Measurements from ENCODE around the gene ESR2. TPM values are rescaled to one million over a fixed set of nuclear protein-coding genes. Genes with fewer than 3 reads are reported as not detected.
A peak's percentile ranks its signal among the peaks of the same experiment; 100 is the strongest.

ESR2 gene
- total and polyA plus RNA-seq, 2 donors (not counting 3 experiments of a cell fraction or from before 2014, with no cell fraction given) = 0.10 to 0.58 TPM

- peak overlapping the region; percentile 13 for H3K27ac ChIP-seq (ENCODE audit: insufficient read depth, low read depth, low read length)
- no peak overlapping the region for H2AFZ ChIP-seq (ENCODE audit: low read depth, low read length)
- H4K20me1 ChIP-seq (replicated peaks; ENCODE audit: control insufficient read depth, extremely low read depth, insufficient read depth, low read length) = no peaks in the 10 kb centered on the region
- no peaks in the 10 kb centered on the region for H3K9me3 ChIP-seq (replicated peaks; ENCODE audit: control insufficient read depth, insufficient read depth, low read length)
- H3K36me3 ChIP-seq (ENCODE audit: control insufficient read depth in 2 of 2, extremely low read depth in 1 of 2, insufficient read depth in 2 of 2, low read length in 2 of 2) = peaks cover 0 to 3% of the 10 kb centered on the region in 2 experiments
- dilution Hi-C loops (cut with MboI; ENCODE audit: extremely low pct_ligation_motif_present, low sequenced_read_pairs) (no loop called here), intact Hi-C loops (cut with micrococcal nuclease) (no loop called here)
- no peak overlapping the region for H3K9ac ChIP-seq (replicated peaks; ENCODE audit: extremely low read depth, insufficient read depth, low read length)
- no peaks in the 10 kb centered on the region for H3K9me1 ChIP-seq (replicated peaks; ENCODE audit: control insufficient read depth, extremely low read depth, insufficient read depth, low read length)
- no peaks in the 10 kb centered on the region for H3K79me2 ChIP-seq (ENCODE audit: control insufficient read depth, insufficient read depth, low read length)
- ChIA-PET POLR2A (no interaction called here), CTCF (interaction anchor here (1.6 kb wide), 1 partner anchor 104 kb away, joined by 5 read pairs; no protein-coding TSS in a partner anchor)
- DNase-seq (ENCODE audit: low read depth, low spot score) (peak; percentile 79), FAIRE-seq (peak; percentile 68)
- no peak overlapping the region for H3K4me2 ChIP-seq (ENCODE audit: insufficient read depth, low read length)
- no peak for TF ChIP-seq CTCF (IDR thresholded peaks at IDR 0.05; ENCODE audit: extremely low read depth in 1 of 2, insufficient read depth in 1 of 2, low read depth in 1 of 2, low read length in 2 of 2)
- TF ChIP-seq JUN (IDR thresholded peaks at IDR 0.05; ENCODE audit: borderline replicate concordance, insufficient read depth, insufficient read length, low read depth) = peak; percentile 62
- no peak for TF ChIP-seq MAX (IDR thresholded peaks at IDR 0.05; ENCODE audit: insufficient read depth, insufficient read length)
- TF ChIP-seq FOS (IDR thresholded peaks at IDR 0.05; ENCODE audit: borderline replicate concordance, insufficient read depth, low read length) = peak; percentile 68
- H3K4me1 ChIP-seq (ENCODE audit: control insufficient read depth, extremely low read depth, insufficient read depth, low read length) = no peaks in the 10 kb centered on the region
- no peaks in the 10 kb centered on the region for H3K27me3 ChIP-seq (ENCODE audit: control insufficient read depth in 2 of 2, insufficient read depth in 2 of 2, low read length in 2 of 2)
- no TSS peak for BruUV-seq (replicated peaks)
- H3K4me3 ChIP-seq (replicated peaks in 1 of 3; ENCODE audit: insufficient read depth in 1 of 3, low read depth in 1 of 3, low read length in 3 of 3) = no peak overlapping the region
These were observed 102.4 kb downstream of the ESR2 start for GRCh38 chr14:64191756-64192155.

- intact Hi-C loops (cut with micrococcal nuclease) = no loop called here
- FAIRE-seq (no peak), DNase-seq (ENCODE audit: low read depth, low spot score) (no peak)
- TF ChIP-seq FOS (IDR thresholded peaks at IDR 0.05; ENCODE audit: borderline replicate concordance, insufficient read depth, low read length) (no peak), MAX (IDR thresholded peaks at IDR 0.05; ENCODE audit: insufficient read depth, insufficient read length) (no peak), POLR2AphosphoS5 (IDR thresholded peaks at IDR 0.05; ENCODE audit: insufficient read depth, low read depth, low read length) (no peak), POLR2A (IDR thresholded peaks at IDR 0.05; ENCODE audit: low read depth, low read length) (no peak), GATA2 (IDR thresholded peaks at IDR 0.05; ENCODE audit: insufficient read depth, insufficient read length, low read depth, low read length) (no peak), CTCF (IDR thresholded peaks at IDR 0.05; ENCODE audit: extremely low read depth in 1 of 2, insufficient read depth in 1 of 2, low read depth in 1 of 2, low read length in 2 of 2) (no peak), MYC (IDR thresholded peaks at IDR 0.05; ENCODE audit: low read depth, low read length) (no peak), JUN (IDR thresholded peaks at IDR 0.05; ENCODE audit: borderline replicate concordance, insufficient read depth, insufficient read length, low read depth) (no peak), EZH2 (IDR thresholded peaks at IDR 0.05; ENCODE audit: borderline replicate concordance, low read depth, low read length, severe bottlenecking) (no peak)
- no peaks in the 10 kb centered on the region for H4K20me1 ChIP-seq (replicated peaks; ENCODE audit: control insufficient read depth, extremely low read depth, insufficient read depth, low read length)
- no peak overlapping the region for H3K9ac ChIP-seq (replicated peaks; ENCODE audit: extremely low read depth, insufficient read depth, low read length)
- no peak overlapping the region for H3K4me2 ChIP-seq (ENCODE audit: insufficient read depth, low read length)
- no peaks in the 10 kb centered on the region for H3K9me1 ChIP-seq (replicated peaks; ENCODE audit: control insufficient read depth, extremely low read depth, insufficient read depth, low read length)
- H2AFZ ChIP-seq (ENCODE audit: low read depth, low read length) = no peak overlapping the region
- ChIA-PET POLR2A (no interaction called here), CTCF (interaction anchor here (1.4 kb wide), 2 partner anchors 10 to 18 kb away, joined by 3 read pairs; no protein-coding TSS in a partner anchor)
- peaks cover 0 to 3% of the 10 kb centered on the region in 2 experiments for H3K36me3 ChIP-seq (ENCODE audit: control insufficient read depth in 2 of 2, extremely low read depth in 1 of 2, insufficient read depth in 2 of 2, low read length in 2 of 2)
- no TSS peak for BruUV-seq (replicated peaks)
- H3K4me1 ChIP-seq (ENCODE audit: control insufficient read depth, extremely low read depth, insufficient read depth, low read length) = no peaks in the 10 kb centered on the region
- no peaks in the 10 kb centered on the region for H3K79me2 ChIP-seq (ENCODE audit: control insufficient read depth, insufficient read depth, low read length)
- H3K27me3 ChIP-seq (ENCODE audit: control insufficient read depth in 2 of 2, insufficient read depth in 2 of 2, low read length in 2 of 2) = no peaks in the 10 kb centered on the region
- no peak overlapping the region for H3K27ac ChIP-seq (ENCODE audit: insufficient read depth, low read depth, low read length)
- no peak overlapping the region for H3K4me3 ChIP-seq (replicated peaks in 1 of 3; ENCODE audit: insufficient read depth in 1 of 3, low read depth in 1 of 3, low read length in 3 of 3)
- H3K9me3 ChIP-seq (replicated peaks; ENCODE audit: control insufficient read depth, insufficient read depth, low read length) = no peaks in the 10 kb centered on the region
- dilution Hi-C loops (cut with MboI; ENCODE audit: extremely low pct_ligation_motif_present, low sequenced_read_pairs) = no loop called here
These were observed 103.1 kb downstream of the ESR2 start for GRCh38 chr14:64190974-64191502.
